ENCODE measurements around the gene WSB1. TPM values are rescaled to one million over a fixed set of nuclear protein-coding genes. Genes with fewer than 3 reads are reported as not detected.
"Not testable (repeated sequence)": the region's sequence is repeated elsewhere in the genome, so short reads cannot be mapped to it uniquely, and the experiment has no call there.

The WSB1 gene
- total and polyA plus RNA-seq, 10 of the 15 experiments (the other 5 are each of a cell fraction or from before 2014, with no cell fraction given) = 26.6 to 458 (median 101) TPM

- ATAC-seq (no peak), DNase-seq (ENCODE audit: low read depth, low spot score) (no peak), FAIRE-seq (no peak)
- in situ Hi-C loops (cut with MboI) = no loop called here
- Histone ChIP-seq H3K36me3 (ENCODE audit: control insufficient read depth in 2 of 2, insufficient read depth in 2 of 2, low read length in 1 of 2) (no peaks in the 10 kb centered on the region), H3K4me3 (no peak overlapping the region), H3K9me3 (replicated peaks; ENCODE audit: control insufficient read depth, insufficient read depth, low read length) (no peaks in the 10 kb centered on the region), H3K27me3 (replicated peaks in 1 of 2; ENCODE audit: control insufficient read depth in 2 of 2, insufficient read depth in 2 of 2, low read length in 1 of 2) (no peaks in the 10 kb centered on the region), H4K20me1 (ENCODE audit: control insufficient read depth, insufficient read depth) (no peaks in the 10 kb centered on the region), H2AFZ (ENCODE audit: control insufficient read depth, low read depth, low read length) (no peak overlapping the region), H3K27ac (ENCODE audit: control insufficient read depth, insufficient read depth) (no peak overlapping the region), H3K4me2 (ENCODE audit: control insufficient read depth, insufficient read depth) (no peak overlapping the region), H3K9ac (ENCODE audit: control insufficient read depth, insufficient read depth, low read length) (no peak overlapping the region), H3K79me2 (ENCODE audit: control insufficient read depth, insufficient read depth, low read length) (no peaks in the 10 kb centered on the region), H3K4me1 (ENCODE audit: control insufficient read depth, insufficient read depth, low read length) (peaks cover 6% of the 10 kb centered on the region)
- peak; percentile 9; the same call in 1 of the 2 replicates for TF ChIP-seq RUNX3 (IDR thresholded peaks at IDR 0.05; ENCODE audit: low read length)
- TF ChIP-seq BHLHE40 (IDR thresholded peaks at IDR 0.05; ENCODE audit: borderline replicate concordance in 1 of 2, low read depth in 2 of 2, low read length in 1 of 2) = peak in 1 of 2 experiments; percentile 8; a peak in 1 of 4 replicates
- TF ChIP-seq MEF2A (IDR thresholded peaks at IDR 0.05; ENCODE audit: insufficient read depth, low read depth, low read length) = no peak
- no peak for TF ChIP-seq NR2C2 (IDR thresholded peaks at IDR 0.05; ENCODE audit: borderline replicate concordance, control insufficient read depth, insufficient read length, low read depth)
- no peak for TF ChIP-seq SUZ12 (IDR thresholded peaks at IDR 0.05; ENCODE audit: unreplicated experiment)
- ChIA-PET RAD21 (ENCODE audit: unreplicated experiment) (interaction anchor here (0.5 to 0.6 kb wide), 2 partner anchors 21 to 106 kb away, joined by 4 to 7 read pairs; no protein-coding TSS in a partner anchor), POLR2A (interaction anchor here (0.6 to 1.3 kb wide), 6 partner anchors 9 to 138 kb away, joined by 3 to 5 read pairs (median 3); no protein-coding TSS in a partner anchor), CTCF (interaction anchor here (0.7 to 2.2 kb wide), 9 partner anchors 15 to 273 kb away, joined by 3 to 9 read pairs (median 4); no protein-coding TSS in a partner anchor), SMC1A (ENCODE audit: uncharacterized antibody, unreplicated experiment) (interaction anchor here (0.8 to 2.7 kb wide), 7 partner anchors 8 to 92 kb away, joined by 3 to 7 read pairs (median 3); no protein-coding TSS in a partner anchor)
- intact Hi-C loops (cut with micrococcal nuclease; ENCODE audit: unreplicated experiment) = no loop called here
- WGBS (ENCODE audit: insufficient coverage, insufficient replicate concordance, low lambda C conversion rate, missing lambda C conversion rate) = 28% methylated on average over 6 of the region's 7 CpGs
- no TSS peak for BruUV-seq (replicated peaks)
Measured at GRCh38 chr17:27327397-27327796, 33.5 kb downstream of the WSB1 start.

- intact Hi-C loops (cut with micrococcal nuclease; ENCODE audit: unreplicated experiment) (no loop called here), in situ Hi-C loops (cut with MboI) (no loop called here)
- Histone ChIP-seq H3K4me1 (ENCODE audit: control insufficient read depth, insufficient read depth, low read length) (peaks cover 10% of the 10 kb centered on the region), H2AFZ (ENCODE audit: control insufficient read depth, low read depth, low read length) (no peak overlapping the region), H3K27me3 (replicated peaks in 1 of 2; ENCODE audit: control insufficient read depth in 2 of 2, insufficient read depth in 2 of 2, low read length in 1 of 2) (no peaks in the 10 kb centered on the region), H3K9me3 (replicated peaks; ENCODE audit: control insufficient read depth, insufficient read depth, low read length) (no peaks in the 10 kb centered on the region), H4K20me1 (ENCODE audit: control insufficient read depth, insufficient read depth) (no peaks in the 10 kb centered on the region), H3K27ac (ENCODE audit: control insufficient read depth, insufficient read depth) (no peak overlapping the region), H3K36me3 (ENCODE audit: control insufficient read depth in 2 of 2, insufficient read depth in 2 of 2, low read length in 1 of 2) (no peaks in the 10 kb centered on the region), H3K4me3 (no peak overlapping the region), H3K4me2 (ENCODE audit: control insufficient read depth, insufficient read depth) (no peak overlapping the region), H3K9ac (ENCODE audit: control insufficient read depth, insufficient read depth, low read length) (no peak overlapping the region), H3K79me2 (ENCODE audit: control insufficient read depth, insufficient read depth, low read length) (no peaks in the 10 kb centered on the region)
- ChIA-PET SMC1A (ENCODE audit: uncharacterized antibody, unreplicated experiment) (interaction anchor here (1.0 to 2.1 kb wide), 4 partner anchors 9 to 91 kb away, joined by 3 to 6 read pairs (median 3); no protein-coding TSS in a partner anchor), CTCF (interaction anchor here (0.7 to 2.2 kb wide), 6 partner anchors 14 to 273 kb away, joined by 3 to 9 read pairs (median 4); no protein-coding TSS in a partner anchor), POLR2A (interaction anchor here (0.7 to 1.3 kb wide), 4 partner anchors 9 to 138 kb away, joined by 3 to 5 read pairs (median 4); no protein-coding TSS in a partner anchor), RAD21 (ENCODE audit: unreplicated experiment) (interaction anchor here (0.5 to 0.6 kb wide), 2 partner anchors 20 to 106 kb away, joined by 4 to 7 read pairs; no protein-coding TSS in a partner anchor)
- TF ChIP-seq IKZF1 (conservative IDR thresholded peaks at IDR 0.05) (no peak), ZNF207 (IDR thresholded peaks at IDR 0.05; ENCODE audit: borderline replicate concordance) (no peak), ATF7 (IDR thresholded peaks at IDR 0.05; ENCODE audit: low read depth) (no peak), NRF1 (conservative IDR thresholded peaks at IDR 0.05; ENCODE audit: low read depth, low read length) (no peak), MYB (IDR thresholded peaks at IDR 0.05; ENCODE audit: borderline replicate concordance, low read depth, low read length) (no peak)
- ATAC-seq (no peak), DNase-seq (ENCODE audit: low read depth, low spot score) (no peak), FAIRE-seq (no peak)
- 85% methylated on average over 4 of the region's 4 CpGs for WGBS (ENCODE audit: insufficient coverage, insufficient replicate concordance, low lambda C conversion rate, missing lambda C conversion rate)
- BruUV-seq (replicated peaks) = no TSS peak
Measured at GRCh38 chr17:27327871-27328270, 34.0 kb downstream of the WSB1 start.

- H3K79me2 ChIP-seq (ENCODE audit: control insufficient read depth, insufficient read depth, low read length); intact Hi-C loops (cut with micrococcal nuclease; ENCODE audit: unreplicated experiment); FAIRE-seq; ATAC-seq; H3K27me3 ChIP-seq (replicated peaks in 1 of 2; ENCODE audit: control insufficient read depth in 2 of 2, insufficient read depth in 2 of 2, low read length in 1 of 2); DNase-seq (ENCODE audit: low read depth, low spot score); H3K9ac ChIP-seq (ENCODE audit: control insufficient read depth, insufficient read depth, low read length); H3K36me3 ChIP-seq (ENCODE audit: control insufficient read depth in 2 of 2, insufficient read depth in 2 of 2, low read length in 1 of 2); H3K4me2 ChIP-seq (ENCODE audit: control insufficient read depth, insufficient read depth); H3K4me3 ChIP-seq; H3K27ac ChIP-seq (ENCODE audit: control insufficient read depth, insufficient read depth); H4K20me1 ChIP-seq (ENCODE audit: control insufficient read depth, insufficient read depth); BruUV-seq (replicated peaks); H2AFZ ChIP-seq (ENCODE audit: control insufficient read depth, low read depth, low read length); in situ Hi-C loops (cut with MboI); H3K9me3 ChIP-seq (replicated peaks; ENCODE audit: control insufficient read depth, insufficient read depth, low read length): not testable (repeated sequence)
- POLR2A ChIA-PET = interaction anchor here (1.3 kb wide), 1 partner anchor 10 kb away, joined by 3 read pairs; no protein-coding TSS in a partner anchor
- 75% methylated on average over 9 of the region's 9 CpGs for WGBS (ENCODE audit: insufficient coverage, insufficient replicate concordance, low lambda C conversion rate, missing lambda C conversion rate)
- H3K4me1 ChIP-seq (ENCODE audit: control insufficient read depth, insufficient read depth, low read length) = peaks cover 12% of the 10 kb centered on the region
- RAD21 ChIA-PET (ENCODE audit: unreplicated experiment) = interaction anchor here (1.0 to 2.3 kb wide), 3 partner anchors 29 to 92 kb away, joined by 3 to 13 read pairs (median 6); no protein-coding TSS in a partner anchor
- CTCF ChIA-PET = interaction anchor here (1.2 to 5.4 kb wide), 4 partner anchors 21 to 91 kb away, joined by 4 to 96 read pairs (median 4); no protein-coding TSS in a partner anchor
- SMC1A ChIA-PET (ENCODE audit: uncharacterized antibody, unreplicated experiment) = interaction anchor here (1.0 to 2.1 kb wide), 3 partner anchors 29 to 122 kb away, joined by 3 to 6 read pairs (median 3); no protein-coding TSS in a partner anchor
Measured at GRCh38 chr17:27328686-27329085, 34.8 kb downstream of the WSB1 start.

Data from GM12878 (cell line).